Hepatocyte (in vitro differentiated cells): ENCODE data around the gene STON1.

Experiments
- CTCF ChIP-seq: fragments of 200-600 bp; sonication (generic); IDR thresholded peaks from 2 replicates; pipeline ENCODE4 v1.5.1; 2016; ENCODE audit warnings: antibody characterized with exemption, mild to moderate bottlenecking; ENCODE audit not compliant: poor library complexity
- EZH2 ChIP-seq: fragments of 200-600 bp; sonication (generic); IDR thresholded peaks from 2 replicates; pipeline ENCODE4 v1.6.1; 2016; ENCODE audit warnings: antibody characterized with exemption, mild to moderate bottlenecking, borderline replicate concordance

GRCh38 chr2:48483506-48483905 lies 46.4 kb upstream of the STON1 start:
- TF ChIP-seq CTCF (no peak), EZH2 (no peak)
